ENCODE measurements around the gene ZCWPW1.

The ZCWPW1 gene

GRCh38 chr7:100428199-100428966 is at the start of gene ZCWPW1:
TSS of gene ZCWPW1 (minus strand) at chr7:100428703. CDS start at chr7:100420649, 8,054 bp downstream.
- Histone ChIP-seq H3K9ac (ENCODE audit: low read depth, low read length) (peak within 1 kb of the TSS; percentile 98), H3K4me3 (ENCODE audit: low read depth, low read length) (peak within 1 kb of the TSS; percentile 96), H3K9me3 (ENCODE audit: control insufficient read depth, insufficient read depth, low read length) (no peaks in the 10 kb centered on the region), H3K27me3 (ENCODE audit: control insufficient read depth, insufficient read depth, low read length) (peaks cover 5% of the 10 kb centered on the region), H3K36me3 (ENCODE audit: control insufficient read depth, insufficient read depth, low read length) (peaks cover 9% of the 10 kb centered on the region), H3K4me1 (ENCODE audit: control insufficient read depth, insufficient read depth, low read length) (peaks cover 4% of the 10 kb centered on the region)

GRCh38 chr7:100477871-100478267 is 49.4 kb upstream of the ZCWPW1 start:
- H3K27me3 ChIP-seq (ENCODE audit: control insufficient read depth, insufficient read depth, low read length), result no peaks in the 10 kb centered on the region
- no peak overlapping the region for H3K9ac ChIP-seq (ENCODE audit: low read depth, low read length)
- peak overlapping the region; percentile 91 for H3K4me3 ChIP-seq (ENCODE audit: low read depth, low read length)
- H3K9me3 ChIP-seq (ENCODE audit: control insufficient read depth, insufficient read depth, low read length), result no peaks in the 10 kb centered on the region
- peaks cover 2% of the 10 kb centered on the region for H3K4me1 ChIP-seq (ENCODE audit: control insufficient read depth, insufficient read depth, low read length)
- peaks cover 8% of the 10 kb centered on the region for H3K36me3 ChIP-seq (ENCODE audit: control insufficient read depth, insufficient read depth, low read length)

GRCh38 chr7:100476903-100477870 is 48.7 kb upstream of the ZCWPW1 start:
- H3K9ac ChIP-seq (ENCODE audit: low read depth, low read length), result no peak overlapping the region

GRCh38 chr7:100476101-100476780 is 47.7 kb upstream of the ZCWPW1 start:
- H3K9ac ChIP-seq (ENCODE audit: low read depth, low read length), result peak overlapping the region; percentile 24
- peaks cover 8% of the 10 kb centered on the region for H3K36me3 ChIP-seq (ENCODE audit: control insufficient read depth, insufficient read depth, low read length)
- H3K9me3 ChIP-seq (ENCODE audit: control insufficient read depth, insufficient read depth, low read length), result no peaks in the 10 kb centered on the region
- H3K4me3 ChIP-seq (ENCODE audit: low read depth, low read length), result no peak overlapping the region
- no peaks in the 10 kb centered on the region for H3K27me3 ChIP-seq (ENCODE audit: control insufficient read depth, insufficient read depth, low read length)
- peaks cover 4% of the 10 kb centered on the region for H3K4me1 ChIP-seq (ENCODE audit: control insufficient read depth, insufficient read depth, low read length)

More at GRCh38 chr7:100476903-100477870, 48.7 kb upstream of the ZCWPW1 start:
- Histone ChIP-seq H3K4me1 (ENCODE audit: control insufficient read depth, insufficient read depth, low read length) (peaks cover 2% of the 10 kb centered on the region), H3K9me3 (ENCODE audit: control insufficient read depth, insufficient read depth, low read length) (no peaks in the 10 kb centered on the region), H3K4me3 (ENCODE audit: low read depth, low read length) (peak overlapping the region; percentile 39), H3K27me3 (ENCODE audit: control insufficient read depth, insufficient read depth, low read length) (no peaks in the 10 kb centered on the region), H3K36me3 (ENCODE audit: control insufficient read depth, insufficient read depth, low read length) (peaks cover 8% of the 10 kb centered on the region)

- peaks cover 8% of the 10 kb centered on the region for H3K36me3 ChIP-seq (ENCODE audit: control insufficient read depth, insufficient read depth, low read length)
- no peaks in the 10 kb centered on the region for H3K27me3 ChIP-seq (ENCODE audit: control insufficient read depth, insufficient read depth, low read length)
- H3K4me3 ChIP-seq (ENCODE audit: low read depth, low read length), result no peak overlapping the region
- peak overlapping the region; percentile 24 for H3K9ac ChIP-seq (ENCODE audit: low read depth, low read length)
- peaks cover 4% of the 10 kb centered on the region for H3K4me1 ChIP-seq (ENCODE audit: control insufficient read depth, insufficient read depth, low read length)
- H3K9me3 ChIP-seq (ENCODE audit: control insufficient read depth, insufficient read depth, low read length), result no peaks in the 10 kb centered on the region
Observed at GRCh38 chr7:100475549-100475948, 47.0 kb upstream of the ZCWPW1 start.

- Histone ChIP-seq H3K36me3 (ENCODE audit: control insufficient read depth, insufficient read depth, low read length) (peaks cover 8% of the 10 kb centered on the region), H3K9ac (ENCODE audit: low read depth, low read length) (no peak overlapping the region), H3K9me3 (ENCODE audit: control insufficient read depth, insufficient read depth, low read length) (no peaks in the 10 kb centered on the region), H3K4me1 (ENCODE audit: control insufficient read depth, insufficient read depth, low read length) (peaks cover 4% of the 10 kb centered on the region), H3K27me3 (ENCODE audit: control insufficient read depth, insufficient read depth, low read length) (no peaks in the 10 kb centered on the region), H3K4me3 (ENCODE audit: low read depth, low read length) (no peak overlapping the region)
Observed at GRCh38 chr7:100472854-100473499, 44.5 kb upstream of the ZCWPW1 start.

- Histone ChIP-seq H3K4me3 (ENCODE audit: low read depth, low read length) (no peak overlapping the region), H3K9ac (ENCODE audit: low read depth, low read length) (no peak overlapping the region), H3K27me3 (ENCODE audit: control insufficient read depth, insufficient read depth, low read length) (no peaks in the 10 kb centered on the region), H3K4me1 (ENCODE audit: control insufficient read depth, insufficient read depth, low read length) (peaks cover 4% of the 10 kb centered on the region), H3K36me3 (ENCODE audit: control insufficient read depth, insufficient read depth, low read length) (peaks cover 8% of the 10 kb centered on the region), H3K9me3 (ENCODE audit: control insufficient read depth, insufficient read depth, low read length) (no peaks in the 10 kb centered on the region)
Observed at GRCh38 chr7:100472121-100472851, 43.8 kb upstream of the ZCWPW1 start.

GRCh38 chr7:100471021-100471420 is 42.5 kb upstream of the ZCWPW1 start:
- H3K27me3 ChIP-seq (ENCODE audit: control insufficient read depth, insufficient read depth, low read length), result no peaks in the 10 kb centered on the region
- no peaks in the 10 kb centered on the region for H3K9me3 ChIP-seq (ENCODE audit: control insufficient read depth, insufficient read depth, low read length)
- peaks cover 3% of the 10 kb centered on the region for H3K36me3 ChIP-seq (ENCODE audit: control insufficient read depth, insufficient read depth, low read length)
- no peak overlapping the region for H3K4me3 ChIP-seq (ENCODE audit: low read depth, low read length)
- H3K9ac ChIP-seq (ENCODE audit: low read depth, low read length), result no peak overlapping the region
- peaks cover 4% of the 10 kb centered on the region for H3K4me1 ChIP-seq (ENCODE audit: control insufficient read depth, insufficient read depth, low read length)

GRCh38 chr7:100469227-100470044 is 40.9 kb upstream of the ZCWPW1 start:
- no peak overlapping the region for H3K4me3 ChIP-seq (ENCODE audit: low read depth, low read length)
- H3K36me3 ChIP-seq (ENCODE audit: control insufficient read depth, insufficient read depth, low read length), result peaks cover 2% of the 10 kb centered on the region
- H3K4me1 ChIP-seq (ENCODE audit: control insufficient read depth, insufficient read depth, low read length), result peaks cover 2% of the 10 kb centered on the region
- H3K9ac ChIP-seq (ENCODE audit: low read depth, low read length), result no peak overlapping the region
- H3K9me3 ChIP-seq (ENCODE audit: control insufficient read depth, insufficient read depth, low read length), result no peaks in the 10 kb centered on the region
- H3K27me3 ChIP-seq (ENCODE audit: control insufficient read depth, insufficient read depth, low read length), result no peaks in the 10 kb centered on the region
